ENCODE data around the gene INTS6L.

Gene INTS6L

DNA sequence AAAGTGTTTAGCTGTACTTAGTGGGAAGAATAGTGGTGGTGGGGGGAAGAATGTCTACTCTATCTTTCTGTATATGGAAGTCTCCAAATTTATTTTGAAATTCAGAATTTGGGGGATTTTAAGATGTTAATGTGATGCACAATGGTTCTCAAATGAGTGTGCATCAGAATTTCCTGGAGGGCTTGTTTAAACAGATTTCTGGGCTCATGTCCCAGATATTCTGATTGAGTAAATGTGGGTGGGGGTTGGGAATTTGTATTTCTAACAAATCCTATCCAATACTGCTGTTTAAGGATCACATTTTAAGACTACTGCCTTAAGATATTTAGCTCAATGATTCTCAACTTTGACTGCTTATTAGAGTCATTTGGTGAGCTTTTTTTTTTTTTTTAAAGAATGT is 15.1 kb upstream of the INTS6L start:
- Histone ChIP-seq H3K36me3 (ENCODE audit: control insufficient read depth, insufficient read depth, low read length) (no peaks in the 10 kb centered on the region), H4K8ac (ENCODE audit: low read depth, low read length) (no peak overlapping the region), H3K4me3 (ENCODE audit: low read length) (no peak overlapping the region), H2BK120ac (ENCODE audit: low read depth, low read length) (no peak overlapping the region), H4K5ac (ENCODE audit: low read length) (no peak overlapping the region), H2AK5ac (ENCODE audit: low read length) (no peak overlapping the region), H3K18ac (ENCODE audit: low read length) (no peak overlapping the region), H3K4ac (ENCODE audit: low read depth, low read length) (no peak overlapping the region), H3K56ac (ENCODE audit: low read length) (no peak overlapping the region), H3K4me1 (ENCODE audit: control insufficient read depth, low read depth, low read length) (no peaks in the 10 kb centered on the region), H2BK5ac (ENCODE audit: low read length) (no peak overlapping the region), H3K79me1 (ENCODE audit: low read length) (no peaks in the 10 kb centered on the region), H3K9ac (ENCODE audit: low read length) (no peak overlapping the region), H3K27me3 (ENCODE audit: insufficient read depth, low read length, poor library complexity) (no peaks in the 10 kb centered on the region), H3K4me2 (ENCODE audit: low read length) (no peak overlapping the region), H3K27ac (ENCODE audit: low read depth, low read length) (no peak overlapping the region), H2BK15ac (replicated peaks; ENCODE audit: low read depth) (no peak overlapping the region), H3K79me2 (ENCODE audit: control insufficient read depth, insufficient read depth, low read length) (no peaks in the 10 kb centered on the region), H3K23ac (ENCODE audit: low read length) (no peak overlapping the region)
- DNase-seq = no peak

DNA sequence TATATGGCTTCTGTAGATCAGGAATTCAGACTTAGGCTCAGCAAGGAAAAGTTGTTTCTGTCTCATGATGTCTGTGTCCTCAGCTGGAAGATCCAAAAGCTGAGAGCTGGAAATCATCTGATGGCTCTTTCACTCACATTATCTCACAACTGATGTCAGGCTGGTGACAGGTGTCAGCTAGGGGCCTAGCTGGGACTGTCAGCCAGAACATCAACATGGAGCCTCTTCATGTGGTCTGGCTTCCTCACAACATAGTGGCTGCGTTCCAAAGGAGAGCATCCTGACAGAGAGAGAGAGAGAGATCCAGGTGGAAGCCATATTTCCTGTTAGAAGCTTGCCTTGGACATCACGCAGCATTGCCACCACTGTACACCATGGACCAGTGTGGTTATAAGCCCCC is 10.6 kb upstream of the INTS6L start:
- H3K4ac ChIP-seq (ENCODE audit: low read depth, low read length) = no peak overlapping the region
- no peak for DNase-seq
- no peak overlapping the region for H3K9ac ChIP-seq (ENCODE audit: low read length)
- H2BK120ac ChIP-seq (ENCODE audit: low read depth, low read length) = no peak overlapping the region
- no peaks in the 10 kb centered on the region for H3K27me3 ChIP-seq (ENCODE audit: insufficient read depth, low read length, poor library complexity)
- no peak overlapping the region for H3K56ac ChIP-seq (ENCODE audit: low read length)
- no peak overlapping the region for H3K27ac ChIP-seq (ENCODE audit: low read depth, low read length)
- H3K4me3 ChIP-seq (ENCODE audit: low read length) = no peak overlapping the region
- no peak overlapping the region for H4K8ac ChIP-seq (ENCODE audit: low read depth, low read length)
- no peak overlapping the region for H2BK5ac ChIP-seq (ENCODE audit: low read length)
- H3K79me1 ChIP-seq (ENCODE audit: low read length) = no peaks in the 10 kb centered on the region
- no peak overlapping the region for H2AK5ac ChIP-seq (ENCODE audit: low read length)
- no peak overlapping the region for H3K23ac ChIP-seq (ENCODE audit: low read length)
- no peak overlapping the region for H3K4me2 ChIP-seq (ENCODE audit: low read length)
- H2BK15ac ChIP-seq (replicated peaks; ENCODE audit: low read depth) = no peak overlapping the region
- H3K4me1 ChIP-seq (ENCODE audit: control insufficient read depth, low read depth, low read length) = no peaks in the 10 kb centered on the region
- H3K18ac ChIP-seq (ENCODE audit: low read length) = no peak overlapping the region
- no peak overlapping the region for H4K5ac ChIP-seq (ENCODE audit: low read length)
- no peaks in the 10 kb centered on the region for H3K79me2 ChIP-seq (ENCODE audit: control insufficient read depth, insufficient read depth, low read length)
- WGBS (ENCODE audit: extremely low coverage, insufficient coverage, low lambda C conversion rate) = no CpG with 5 or more reads among the region's 2 CpGs
- H3K36me3 ChIP-seq (ENCODE audit: control insufficient read depth, insufficient read depth, low read length) = no peaks in the 10 kb centered on the region

DNA sequence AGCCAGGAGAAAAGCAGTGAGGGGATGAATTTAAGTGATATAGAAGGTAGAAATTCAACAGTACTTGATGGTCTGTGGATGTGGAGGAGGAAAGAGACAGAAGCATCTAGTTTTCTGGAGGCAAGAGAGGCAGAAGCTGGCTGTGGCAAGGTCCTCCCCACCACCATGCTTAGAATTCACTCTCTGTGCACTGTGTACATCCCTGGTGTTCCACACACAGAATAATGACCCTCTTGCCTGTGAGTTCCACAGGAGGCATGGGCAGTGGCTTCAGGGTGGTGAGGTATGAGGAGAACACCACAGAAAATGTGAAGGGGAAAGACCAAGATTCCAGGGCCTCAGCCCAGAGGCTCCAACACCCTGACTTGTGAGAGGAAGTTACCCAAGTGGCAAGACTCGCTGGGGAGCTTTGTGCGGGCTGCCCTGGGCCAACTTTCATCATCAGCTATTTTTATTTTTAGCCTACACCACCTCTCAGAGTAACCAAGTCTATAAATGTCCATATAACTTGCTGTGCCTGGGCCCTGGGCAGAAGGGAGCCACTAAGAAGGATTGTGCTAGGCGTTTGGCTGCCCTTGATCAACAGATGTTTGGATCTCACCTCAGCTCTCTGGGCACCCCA is 7.8 kb upstream of the INTS6L start:
- Histone ChIP-seq H4K5ac (ENCODE audit: low read length) (no peak overlapping the region), H3K4me1 (ENCODE audit: control insufficient read depth, low read depth, low read length) (no peaks in the 10 kb centered on the region), H3K18ac (ENCODE audit: low read length) (no peak overlapping the region), H2BK120ac (ENCODE audit: low read depth, low read length) (no peak overlapping the region), H2AK5ac (ENCODE audit: low read length) (no peak overlapping the region), H3K4ac (ENCODE audit: low read depth, low read length) (no peak overlapping the region), H3K36me3 (ENCODE audit: control insufficient read depth, insufficient read depth, low read length) (no peaks in the 10 kb centered on the region), H3K27ac (ENCODE audit: low read depth, low read length) (no peak overlapping the region), H4K8ac (ENCODE audit: low read depth, low read length) (no peak overlapping the region), H2BK5ac (ENCODE audit: low read length) (no peak overlapping the region), H3K27me3 (ENCODE audit: insufficient read depth, low read length, poor library complexity) (no peaks in the 10 kb centered on the region), H3K23ac (ENCODE audit: low read length) (no peak overlapping the region), H3K9ac (ENCODE audit: low read length) (no peak overlapping the region), H3K56ac (ENCODE audit: low read length) (no peak overlapping the region), H3K79me2 (ENCODE audit: control insufficient read depth, insufficient read depth, low read length) (no peaks in the 10 kb centered on the region), H2BK15ac (replicated peaks; ENCODE audit: low read depth) (no peak overlapping the region), H3K79me1 (ENCODE audit: low read length) (no peaks in the 10 kb centered on the region), H3K4me2 (ENCODE audit: low read length) (no peak overlapping the region), H3K4me3 (ENCODE audit: low read length) (no peak overlapping the region)
- no CpG with 5 or more reads among the region's 3 CpGs for WGBS (ENCODE audit: extremely low coverage, insufficient coverage, low lambda C conversion rate)
- DNase-seq = no peak

DNA sequence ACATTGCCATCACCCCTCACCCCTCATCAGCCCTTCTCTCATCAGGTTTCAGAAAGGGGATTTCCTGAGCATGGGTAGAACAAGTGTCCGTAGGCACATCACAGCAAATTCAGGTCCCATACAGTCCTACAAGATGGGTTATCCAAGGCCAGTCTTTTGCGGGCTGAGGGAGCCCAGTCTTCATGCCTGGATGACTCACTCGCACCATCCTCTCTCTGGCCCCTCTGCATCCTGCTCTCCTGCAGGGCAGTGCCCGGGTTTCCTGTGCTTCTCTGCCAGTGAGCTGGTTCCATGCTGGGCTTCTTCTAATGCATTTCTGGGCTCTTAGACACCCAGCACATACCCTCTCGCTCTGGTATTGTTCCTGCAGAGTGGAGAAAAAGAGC is 7.3 kb upstream of the INTS6L start:
- H3K27me3 ChIP-seq (ENCODE audit: insufficient read depth, low read length, poor library complexity) = no peaks in the 10 kb centered on the region
- H3K4me3 ChIP-seq (ENCODE audit: low read length) = no peak overlapping the region
- no peaks in the 10 kb centered on the region for H3K4me1 ChIP-seq (ENCODE audit: control insufficient read depth, low read depth, low read length)
- H3K79me1 ChIP-seq (ENCODE audit: low read length) = no peaks in the 10 kb centered on the region
- no peak overlapping the region for H3K27ac ChIP-seq (ENCODE audit: low read depth, low read length)
- no peak overlapping the region for H3K4me2 ChIP-seq (ENCODE audit: low read length)
- H3K56ac ChIP-seq (ENCODE audit: low read length) = no peak overlapping the region
- no peak overlapping the region for H2BK5ac ChIP-seq (ENCODE audit: low read length)
- H3K18ac ChIP-seq (ENCODE audit: low read length) = no peak overlapping the region
- H2BK15ac ChIP-seq (replicated peaks; ENCODE audit: low read depth) = no peak overlapping the region
- H3K23ac ChIP-seq (ENCODE audit: low read length) = no peak overlapping the region
- no peak overlapping the region for H2AK5ac ChIP-seq (ENCODE audit: low read length)
- WGBS (ENCODE audit: extremely low coverage, insufficient coverage, low lambda C conversion rate) = no CpG with 5 or more reads among the region's 5 CpGs
- no peak overlapping the region for H3K4ac ChIP-seq (ENCODE audit: low read depth, low read length)
- H4K8ac ChIP-seq (ENCODE audit: low read depth, low read length) = no peak overlapping the region
- no peak for DNase-seq
- H3K79me2 ChIP-seq (ENCODE audit: control insufficient read depth, insufficient read depth, low read length) = no peaks in the 10 kb centered on the region
- no peak overlapping the region for H2BK120ac ChIP-seq (ENCODE audit: low read depth, low read length)
- no peak overlapping the region for H4K5ac ChIP-seq (ENCODE audit: low read length)
- no peak overlapping the region for H3K9ac ChIP-seq (ENCODE audit: low read length)
- no peaks in the 10 kb centered on the region for H3K36me3 ChIP-seq (ENCODE audit: control insufficient read depth, insufficient read depth, low read length)

DNA sequence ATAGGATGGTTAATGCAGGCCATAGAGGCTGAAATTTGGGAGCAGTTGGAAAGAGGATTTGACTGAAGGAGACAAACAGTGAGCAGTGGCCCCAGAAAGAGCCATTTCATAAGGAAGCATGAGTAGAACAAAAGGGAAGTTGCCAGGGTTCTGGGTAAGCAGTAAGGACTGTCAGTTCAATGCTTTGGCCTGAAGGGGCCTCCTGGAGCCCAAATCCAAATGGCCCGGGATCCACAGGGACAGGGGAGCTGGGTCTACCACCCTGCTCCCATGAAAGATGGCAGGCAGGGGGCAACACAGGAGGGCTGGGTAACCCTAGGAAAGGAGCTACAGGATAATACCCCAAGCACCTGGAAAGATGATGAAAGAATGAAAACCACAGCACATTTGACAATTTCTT is 4.1 kb upstream of the INTS6L start:
- H4K5ac ChIP-seq (ENCODE audit: low read length) = no peak overlapping the region

DNA sequence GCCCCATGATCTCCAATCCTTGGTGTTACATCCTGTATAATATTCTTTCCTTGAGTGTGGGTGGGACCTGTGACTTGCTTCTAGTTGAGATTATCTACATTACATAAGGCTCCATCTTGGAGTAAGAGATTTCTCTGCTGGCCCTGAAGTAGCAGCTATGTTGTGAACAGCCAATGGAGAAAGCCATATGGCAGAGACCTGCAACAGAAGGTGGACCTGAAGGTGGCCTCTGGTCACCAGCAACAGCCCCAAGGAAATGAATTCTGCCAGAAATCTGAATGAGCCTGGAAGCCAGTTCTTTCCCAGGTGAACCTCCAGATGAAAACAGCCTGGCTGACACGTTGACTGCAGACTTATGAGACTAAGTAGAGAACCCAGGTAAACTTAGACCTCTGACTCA is 2.3 kb upstream of the INTS6L start:
- Histone ChIP-seq H3K27ac (ENCODE audit: low read depth, low read length) (no peak overlapping the region), H3K56ac (ENCODE audit: low read length) (no peak overlapping the region), H3K36me3 (ENCODE audit: control insufficient read depth, insufficient read depth, low read length) (no peaks in the 10 kb centered on the region), H3K4me2 (ENCODE audit: low read length) (no peak overlapping the region), H3K9ac (ENCODE audit: low read length) (no peak overlapping the region), H3K4ac (ENCODE audit: low read depth, low read length) (no peak overlapping the region), H3K18ac (ENCODE audit: low read length) (no peak overlapping the region), H3K4me1 (ENCODE audit: control insufficient read depth, low read depth, low read length) (no peaks in the 10 kb centered on the region), H3K79me2 (ENCODE audit: control insufficient read depth, insufficient read depth, low read length) (no peaks in the 10 kb centered on the region), H2BK5ac (ENCODE audit: low read length) (no peak overlapping the region), H3K23ac (ENCODE audit: low read length) (no peak overlapping the region), H3K27me3 (ENCODE audit: insufficient read depth, low read length, poor library complexity) (no peaks in the 10 kb centered on the region), H4K5ac (ENCODE audit: low read length) (no peak overlapping the region), H3K79me1 (ENCODE audit: low read length) (no peaks in the 10 kb centered on the region), H2BK15ac (replicated peaks; ENCODE audit: low read depth) (no peak overlapping the region), H2BK120ac (ENCODE audit: low read depth, low read length) (no peak overlapping the region), H4K8ac (ENCODE audit: low read depth, low read length) (no peak overlapping the region), H2AK5ac (ENCODE audit: low read length) (no peak overlapping the region), H3K4me3 (ENCODE audit: low read length) (no peak overlapping the region)
- no CpG with 5 or more reads among the region's 1 CpG for WGBS (ENCODE audit: extremely low coverage, insufficient coverage, low lambda C conversion rate)
- no peak for DNase-seq

More for the DNA sequence above, 4.1 kb upstream of the INTS6L start:
- H3K4me3 ChIP-seq (ENCODE audit: low read length) = no peak overlapping the region
- no peak overlapping the region for H3K56ac ChIP-seq (ENCODE audit: low read length)
- no peak overlapping the region for H2AK5ac ChIP-seq (ENCODE audit: low read length)
- peak; percentile 60 for DNase-seq
- H2BK120ac ChIP-seq (ENCODE audit: low read depth, low read length) = no peak overlapping the region
- no peaks in the 10 kb centered on the region for H3K79me2 ChIP-seq (ENCODE audit: control insufficient read depth, insufficient read depth, low read length)
- no peak overlapping the region for H3K18ac ChIP-seq (ENCODE audit: low read length)
- H3K4me1 ChIP-seq (ENCODE audit: control insufficient read depth, low read depth, low read length) = no peaks in the 10 kb centered on the region
- no peak overlapping the region for H3K23ac ChIP-seq (ENCODE audit: low read length)
- H3K36me3 ChIP-seq (ENCODE audit: control insufficient read depth, insufficient read depth, low read length) = no peaks in the 10 kb centered on the region
- no peak overlapping the region for H4K8ac ChIP-seq (ENCODE audit: low read depth, low read length)
- H3K79me1 ChIP-seq (ENCODE audit: low read length) = no peaks in the 10 kb centered on the region
- H3K27ac ChIP-seq (ENCODE audit: low read depth, low read length) = no peak overlapping the region
- WGBS (ENCODE audit: extremely low coverage, insufficient coverage, low lambda C conversion rate) = no CpG with 5 or more reads among the region's 1 CpG
- H3K9ac ChIP-seq (ENCODE audit: low read length) = no peak overlapping the region
- no peaks in the 10 kb centered on the region for H3K27me3 ChIP-seq (ENCODE audit: insufficient read depth, low read length, poor library complexity)
- H2BK5ac ChIP-seq (ENCODE audit: low read length) = no peak overlapping the region
- H2BK15ac ChIP-seq (replicated peaks; ENCODE audit: low read depth) = no peak overlapping the region
- H3K4ac ChIP-seq (ENCODE audit: low read depth, low read length) = no peak overlapping the region
- no peak overlapping the region for H3K4me2 ChIP-seq (ENCODE audit: low read length)
